DMS53 treated with DMSO at 0.1 percent for 48 hours (cell line): ENCODE results near the gene STK10.
"Not testable (repeated sequence)": the region's sequence is repeated elsewhere in the genome, so short reads cannot be mapped to it uniquely, and the experiment has no call there.

ENCODE experiments used
- DNase-seq: peaks from one replicate; lab custom pipeline; 2025; ENCODE audit not compliant: unreplicated experiment; lab: John Stamatoyannopoulos, UW

STK10 gene

DNA sequence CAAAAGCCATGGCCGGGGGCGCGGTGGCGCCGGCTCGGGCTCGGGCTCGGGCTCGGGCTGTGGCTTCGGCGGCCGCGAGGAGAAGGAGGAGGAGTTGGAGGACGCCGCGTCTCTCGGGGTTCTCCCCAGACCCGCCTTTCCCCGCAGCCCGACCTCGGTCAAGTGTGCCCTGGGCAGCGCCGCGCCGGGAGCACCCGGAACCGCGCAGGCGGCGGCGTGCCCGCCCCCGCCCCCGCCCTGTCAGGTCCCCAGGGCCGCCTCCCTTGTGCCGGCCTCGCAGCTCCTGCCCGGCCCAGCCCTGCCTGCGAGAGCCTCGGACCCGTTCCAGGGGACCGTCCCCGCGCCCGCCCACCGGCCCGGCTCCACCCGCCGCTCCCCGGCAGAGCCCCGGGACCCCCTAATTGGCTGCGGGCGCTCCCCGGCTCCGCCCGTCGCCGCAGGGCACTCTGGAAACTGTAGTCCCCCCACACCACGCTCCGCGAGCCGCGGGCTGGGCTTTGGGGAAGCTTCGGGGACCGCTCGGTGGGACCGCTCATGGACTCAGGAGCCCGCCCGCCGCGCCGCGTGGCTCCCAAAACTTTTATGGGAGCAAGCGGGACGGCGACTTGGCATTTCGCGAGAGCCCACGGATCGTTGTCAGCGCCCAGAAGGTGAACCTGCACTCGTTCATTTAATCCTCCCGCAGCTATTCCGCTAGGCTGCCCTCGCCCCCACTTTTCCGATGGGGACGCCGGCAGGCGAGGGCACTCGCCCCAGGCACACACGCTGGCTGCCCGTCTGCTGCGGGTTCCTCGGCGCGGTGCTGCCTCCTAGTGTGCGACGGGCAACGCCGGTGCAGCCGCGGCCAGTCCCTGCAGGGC is at the start of gene STK10:
Gene STK10, minus strand, starts transcription at position 192 of the 860 bp plus-strand sequence. Its CDS starts 182 bp downstream, at position 10.
- peak; percentile 86 for DNase-seq

GRCh38 chr5:172235827-172236736 is 48.1 kb upstream of the STK10 start:
- no peak for DNase-seq

- peak; percentile 32 for DNase-seq
These were observed 47.2 kb upstream of the STK10 start for GRCh38 chr5:172235132-172235780.

DNA sequence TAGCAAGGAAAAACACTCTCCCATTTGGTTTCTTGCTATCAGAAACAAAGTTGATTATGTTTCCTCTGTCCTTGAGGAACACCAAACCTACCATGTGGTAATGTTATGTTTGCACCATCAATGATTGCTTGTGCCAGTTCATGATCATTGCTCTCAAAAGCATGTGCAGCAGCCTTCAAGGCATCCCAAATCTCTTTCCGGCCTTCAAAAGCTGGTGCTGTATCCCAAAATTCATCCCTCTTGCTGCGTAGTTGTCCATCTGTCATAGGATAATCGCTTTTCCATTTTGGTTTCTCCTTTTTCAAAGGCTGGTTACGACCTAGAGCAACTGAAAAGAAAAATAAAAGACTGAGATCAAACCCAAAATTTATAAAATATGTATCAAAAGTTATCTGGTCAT is 46.0 kb upstream of the STK10 start:
- no peak for DNase-seq

GRCh38 chr5:172229904-172230303 is 41.9 kb upstream of the STK10 start:
- DNase-seq = no peak

- DNase-seq = no peak
These were observed 37.0 kb upstream of the STK10 start for GRCh38 chr5:172224996-172225395.

DNA sequence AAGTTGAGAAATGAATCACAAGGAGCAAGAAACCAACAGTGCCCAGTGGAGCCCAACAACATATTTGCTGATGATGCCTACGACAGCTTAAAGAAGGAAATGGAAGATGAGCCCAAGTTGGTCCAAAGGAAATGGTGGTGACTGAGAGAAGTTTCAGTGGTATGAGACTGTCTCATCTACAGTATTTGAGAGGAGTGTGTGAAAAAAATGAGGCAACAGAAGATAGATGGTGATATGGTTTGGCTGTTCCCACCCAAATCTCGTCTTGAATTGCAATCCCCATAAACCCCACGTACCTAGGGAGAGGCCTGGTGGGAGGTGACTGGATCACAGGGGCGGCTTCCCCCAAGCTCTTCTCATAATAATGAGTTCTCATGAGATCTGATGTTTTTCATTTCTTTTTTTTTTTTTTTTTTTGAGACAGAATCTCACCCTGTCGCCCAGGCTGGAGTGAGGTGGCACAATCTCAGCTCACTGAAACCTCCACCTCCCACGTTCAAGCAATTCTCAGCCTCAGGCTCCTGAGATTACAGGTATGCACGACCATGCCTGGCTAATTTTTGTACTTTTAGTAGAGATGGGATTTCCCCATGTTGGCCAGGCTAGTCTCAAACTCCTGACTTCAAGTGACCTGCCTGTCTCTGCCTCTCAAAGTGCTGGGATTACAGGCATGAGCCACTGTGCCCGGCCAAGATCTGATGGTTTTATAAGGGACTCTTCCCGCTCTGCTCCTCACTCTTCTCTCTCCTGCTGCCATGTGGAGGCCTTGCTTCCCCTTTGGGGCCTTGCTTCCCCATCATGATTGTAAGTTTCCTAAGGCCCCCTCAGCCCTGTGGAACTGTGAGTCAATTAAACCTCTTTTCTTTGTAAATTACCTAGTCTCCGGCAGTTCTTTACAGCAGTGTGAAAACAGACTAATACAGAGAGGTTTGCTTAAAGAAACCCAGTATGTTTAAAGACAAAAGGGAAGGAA is 36.2 kb upstream of the STK10 start:
- DNase-seq = no peak

GRCh38 chr5:172219296-172219695 is 31.3 kb upstream of the STK10 start:
- DNase-seq = no peak

DNA sequence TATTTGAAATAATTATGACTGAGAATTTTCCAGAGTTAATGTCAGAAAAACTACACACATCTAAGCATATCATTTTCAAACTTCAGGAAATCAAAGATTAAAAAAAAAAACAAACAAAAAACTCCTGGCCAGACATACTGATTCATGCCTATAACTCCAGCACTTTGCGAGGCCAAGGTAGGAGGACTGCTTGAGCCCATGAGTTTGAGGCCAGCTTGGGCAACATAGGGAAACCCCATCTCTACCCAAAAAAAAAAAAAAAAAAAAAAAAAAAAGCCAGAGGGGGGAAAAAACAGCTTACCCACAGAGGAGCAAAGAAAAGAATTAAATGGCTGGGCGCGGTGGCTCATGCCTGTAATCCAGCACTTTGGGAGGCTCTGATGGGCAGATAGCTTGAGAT is 28.3 kb upstream of the STK10 start:
- DNase-seq = no peak

GRCh38 chr5:172213126-172213525 is 25.1 kb upstream of the STK10 start:
- DNase-seq = no peak

DNA sequence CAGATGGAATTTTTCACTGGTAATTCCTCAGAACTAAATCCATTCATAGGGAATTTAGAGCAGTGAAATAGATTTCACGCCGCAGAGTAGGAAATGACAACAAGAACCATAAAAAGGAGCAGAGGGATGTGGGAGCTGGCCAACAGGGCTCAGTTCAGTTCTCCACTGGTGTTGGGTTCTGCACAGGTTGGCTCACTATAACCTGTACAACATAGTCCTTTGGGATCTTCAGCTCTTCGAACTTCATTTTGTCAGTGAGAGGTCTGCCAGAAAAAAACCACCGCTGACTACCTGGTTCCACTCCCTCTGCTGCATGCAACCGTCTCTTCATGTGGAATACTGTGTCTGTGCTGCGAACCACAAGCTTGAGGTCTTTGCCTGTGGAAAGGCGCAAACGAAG is 23.7 kb upstream of the STK10 start:
- no peak for DNase-seq

DNA sequence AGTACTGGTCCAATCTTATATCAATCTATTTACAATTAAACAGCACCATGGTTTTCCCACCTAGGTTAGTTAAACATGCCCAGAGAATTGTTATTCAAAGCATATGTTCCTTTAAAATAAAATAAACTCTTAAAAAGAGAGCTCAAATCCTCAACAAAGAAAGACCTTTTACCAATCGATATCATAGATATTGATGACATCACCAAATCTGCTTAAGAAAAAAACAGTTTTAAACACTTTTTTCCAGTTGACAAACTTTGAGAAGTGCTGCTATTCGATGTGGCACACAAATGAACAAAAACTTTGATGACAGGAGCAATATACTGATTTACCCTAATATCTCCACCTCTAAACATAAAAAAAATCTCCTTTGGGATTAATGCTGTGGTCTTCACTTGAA is 21.7 kb upstream of the STK10 start:
- no peak for DNase-seq

- no peak for DNase-seq
These were observed 19.5 kb upstream of the STK10 start for GRCh38 chr5:172207511-172207910.

GRCh38 chr5:172205984-172206383 is 18.0 kb upstream of the STK10 start:
- DNase-seq = not testable (repeated sequence)

GRCh38 chr5:172200476-172200875 is 12.5 kb upstream of the STK10 start:
- no peak for DNase-seq

DNA sequence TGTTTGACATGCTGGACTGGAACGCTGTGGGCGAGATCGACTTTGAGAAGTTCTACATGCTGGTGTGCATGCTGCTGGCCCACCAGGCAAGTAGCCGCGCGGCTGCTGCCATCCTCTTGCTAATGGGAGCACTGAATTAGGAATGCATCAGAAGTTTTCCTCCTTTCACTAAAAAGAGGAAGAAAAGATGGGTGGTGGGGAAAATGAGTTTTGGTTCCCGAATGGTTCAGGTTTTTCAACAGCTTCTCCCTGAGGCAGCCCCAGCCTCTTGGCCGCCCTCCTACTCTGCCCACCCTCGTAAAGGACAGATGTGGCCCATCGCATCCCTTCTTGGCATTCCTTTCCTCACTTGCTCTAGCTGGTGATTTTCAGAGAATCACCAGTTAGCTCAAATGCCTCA is 11.4 kb upstream of the STK10 start:
- DNase-seq = no peak

- not testable (repeated sequence) for DNase-seq
These were observed 9.8 kb upstream of the STK10 start for GRCh38 chr5:172197775-172198174.

- no peak for DNase-seq
These were observed 7.2 kb upstream of the STK10 start for GRCh38 chr5:172194985-172195774.

DNA sequence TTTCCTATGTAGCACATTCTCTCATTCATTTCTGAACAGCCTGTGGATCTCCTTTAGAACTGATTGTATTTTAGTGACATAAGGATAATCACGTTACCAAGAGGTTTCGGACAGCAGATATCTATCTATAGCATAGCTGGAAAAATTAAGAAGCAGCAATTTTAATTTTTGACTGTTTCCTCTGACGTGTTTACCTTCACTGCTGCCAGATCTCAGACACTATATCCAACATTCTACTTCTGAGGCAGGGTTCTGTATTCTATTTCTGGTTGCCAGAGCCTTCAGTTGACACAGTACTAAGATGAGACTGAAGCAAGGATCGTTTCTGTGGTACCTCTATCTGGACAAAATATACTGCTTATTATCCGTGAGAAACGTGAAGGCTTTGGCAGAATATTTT is 5.8 kb upstream of the STK10 start, which contains the start of gene EFCAB9:
Gene EFCAB9, plus strand, starts transcription at position 301 of the 400 bp plus-strand sequence. Its CDS starts 1 bp downstream, at position 302.
- DNase-seq = no peak
